ENCODE results near the gene RPUSD1. TPM values are rescaled to one million over a fixed set of nuclear protein-coding genes. Genes with fewer than 3 reads are reported as not detected.
A peak's percentile ranks its signal among the peaks of the same experiment; 100 is the strongest.

Gene RPUSD1
- total RNA-seq, 4 donors from 2014 or later, result 31.0 to 42.1 (median 37.4) TPM

- no peak for TF ChIP-seq POLR2A (IDR thresholded peaks at IDR 0.05)
- TF ChIP-seq CTCF (IDR thresholded peaks at IDR 0.05), result no peak
- peaks cover 0 to 9% (median 3%) of the 10 kb centered on the region in 4 donors for H3K4me1 ChIP-seq
- no peak overlapping the region for H3K27ac ChIP-seq
- no peaks in the 10 kb centered on the region for H3K9me3 ChIP-seq
- no peak overlapping the region for H3K4me3 ChIP-seq
- peaks cover 0 to 10% of the 10 kb centered on the region in 2 donors for H3K27me3 ChIP-seq
- no peaks in the 10 kb centered on the region for H3K36me3 ChIP-seq
- no peak for DNase-seq
Observed at GRCh38 chr16:817001-817906, 29.1 kb upstream of the RPUSD1 start.

GRCh38 chr16:815861-816260 is 27.7 kb upstream of the RPUSD1 start:
- no peak for TF ChIP-seq POLR2A (IDR thresholded peaks at IDR 0.05)
- no peak for TF ChIP-seq CTCF (IDR thresholded peaks at IDR 0.05)
- DNase-seq, result no peak
- H3K36me3 ChIP-seq, result no peaks in the 10 kb centered on the region
- peaks cover 0 to 9% (median 3%) of the 10 kb centered on the region in 4 donors for H3K4me1 ChIP-seq
- no peaks in the 10 kb centered on the region for H3K9me3 ChIP-seq
- H3K27ac ChIP-seq, result no peak overlapping the region
- no peak overlapping the region for H3K4me3 ChIP-seq
- peaks cover 0 to 10% of the 10 kb centered on the region in 2 donors for H3K27me3 ChIP-seq

- no peak overlapping the region for H3K4me3 ChIP-seq
- no peaks in the 10 kb centered on the region for H3K9me3 ChIP-seq
- no peak for TF ChIP-seq CTCF (IDR thresholded peaks at IDR 0.05)
- no peak for TF ChIP-seq POLR2A (IDR thresholded peaks at IDR 0.05)
- peaks cover 0 to 10% of the 10 kb centered on the region in 2 donors for H3K27me3 ChIP-seq
- H3K4me1 ChIP-seq, result peaks cover 0 to 9% (median 3%) of the 10 kb centered on the region in 4 donors
- H3K27ac ChIP-seq, result no peak overlapping the region
- no peak for DNase-seq
- H3K36me3 ChIP-seq, result no peaks in the 10 kb centered on the region
Observed at GRCh38 chr16:814974-815373, 26.8 kb upstream of the RPUSD1 start.

- Histone ChIP-seq H3K27me3 (peaks cover 0 to 10% of the 10 kb centered on the region in 2 donors), H3K4me1 (peaks cover 0 to 9% (median 3%) of the 10 kb centered on the region in 4 donors), H3K9me3 (no peaks in the 10 kb centered on the region), H3K36me3 (no peaks in the 10 kb centered on the region), H3K27ac (no peak overlapping the region), H3K4me3 (no peak overlapping the region)
- no peak for DNase-seq
- no peak for TF ChIP-seq POLR2A (IDR thresholded peaks at IDR 0.05)
- TF ChIP-seq CTCF (IDR thresholded peaks at IDR 0.05), result no peak
Observed at GRCh38 chr16:813916-814412, 25.8 kb upstream of the RPUSD1 start.

- no peak overlapping the region for H3K27ac ChIP-seq
Observed at GRCh38 chr16:813204-813915, 25.2 kb upstream of the RPUSD1 start.

More at GRCh38 chr16:813204-813915, 25.2 kb upstream of the RPUSD1 start:
- peaks cover 0 to 10% of the 10 kb centered on the region in 2 donors for H3K27me3 ChIP-seq
- peak; percentile 7 to 58 (median 50) for TF ChIP-seq CTCF (IDR thresholded peaks at IDR 0.05)
- TF ChIP-seq POLR2A (IDR thresholded peaks at IDR 0.05), result no peak
- DNase-seq, result peak in 2 of 3 donors; percentile 32 to 59
- H3K36me3 ChIP-seq, result no peaks in the 10 kb centered on the region
- peaks cover 0 to 9% (median 4%) of the 10 kb centered on the region in 4 donors for H3K4me1 ChIP-seq
- no peaks in the 10 kb centered on the region for H3K9me3 ChIP-seq
- peak overlapping the region in 1 of 4 donors; percentile 3 for H3K4me3 ChIP-seq

Data from Peyer's patch (tissue), 4 donors.